HepG2 (cell line): Measurements from ENCODE around the gene PTMA. TPM values are rescaled to one million over a fixed set of nuclear protein-coding genes. Genes with fewer than 3 reads are reported as not detected.

Experiments used
- AHR ChIP-seq: IDR thresholded peaks from 2 replicates; pipeline ENCODE4 v1.6.1; 2018; ENCODE audit warnings: missing genetic modification reagents, missing compliant biosample characterization
- CENPBD1 ChIP-seq: sonication (generic); formaldehyde crosslinking; IDR thresholded peaks from 2 replicates; pipeline ENCODE4 v1.8.0; 2022; ENCODE audit warnings: missing genetic modification reagents, low read depth, mild to moderate bottlenecking, borderline replicate concordance
- EED ChIP-seq: sonication (generic); formaldehyde crosslinking; IDR thresholded peaks from 2 replicates; pipeline ENCODE4 v1.5.0; 2020; ENCODE audit warnings: mild to moderate bottlenecking, missing genetic modification reagents
- FOXK2 ChIP-seq: fragments of 450-650 bp; IDR thresholded peaks from 2 replicates; pipeline ENCODE4 v1.6.1; 2016
- HMG20B ChIP-seq: conservative IDR thresholded peaks from 2 replicates; pipeline ENCODE4 v1.6.1; 2016; ENCODE audit warnings: missing genetic modification reagents, missing compliant biosample characterization
- HOMEZ ChIP-seq: IDR thresholded peaks from 2 replicates; pipeline ENCODE4 v1.6.1; 2016; ENCODE audit warnings: low read depth
- HOXA3 ChIP-seq: sonication (generic); formaldehyde crosslinking; IDR thresholded peaks from 2 replicates; pipeline ENCODE4 v1.5.0; 2020; ENCODE audit warnings: missing genetic modification reagents
- KDM3A ChIP-seq: IDR thresholded peaks from 2 replicates; pipeline ENCODE4 v1.6.1; 2018; ENCODE audit warnings: low read depth, missing compliant biosample characterization
- MIER3 ChIP-seq: IDR thresholded peaks from 2 replicates; pipeline ENCODE4 v1.6.1; 2016; ENCODE audit warnings: missing compliant biosample characterization, borderline replicate concordance
- NRL ChIP-seq: sonication (generic); formaldehyde crosslinking; IDR thresholded peaks from 2 replicates; pipeline ENCODE4 v1.5.0; 2020; ENCODE audit warnings: missing genetic modification reagents, mild to moderate bottlenecking, moderate library complexity, borderline replicate concordance
- PHF20 ChIP-seq: sonication (generic); formaldehyde crosslinking; IDR thresholded peaks from 2 replicates; pipeline ENCODE4 v1.5.0; 2020; ENCODE audit warnings: mild to moderate bottlenecking, missing genetic modification reagents
- RBM22 ChIP-seq: fragments of 200-400 bp; formaldehyde crosslinking; optimal IDR thresholded peaks from 2 replicates; pipeline ENCODE3; 2017; ENCODE audit warnings: mild to moderate bottlenecking, low read length, moderate library complexity
- REL ChIP-seq: sonication (generic); formaldehyde crosslinking; conservative IDR thresholded peaks from 2 replicates; pipeline ENCODE4 v1.8.0; 2022; ENCODE audit warnings: mild to moderate bottlenecking, missing genetic modification reagents, moderate library complexity
- RFX1 ChIP-seq: fragments of 450-650 bp; IDR thresholded peaks from 2 replicates; pipeline ENCODE4 v1.6.1; 2017
- TAF1 ChIP-seq: sonication (generic); formaldehyde crosslinking; IDR thresholded peaks from 2 replicates; pipeline ENCODE4 v1.4.0; 2020; ENCODE audit warnings: missing genetic modification reagents
- TEAD3 ChIP-seq: optimal IDR thresholded peaks from 2 replicates; pipeline ENCODE3; 2016; ENCODE audit warnings: borderline replicate concordance
- TRAFD1 ChIP-seq: sonication (generic); formaldehyde crosslinking; IDR thresholded peaks from 2 replicates; pipeline ENCODE4 v1.5.1; 2020; ENCODE audit warnings: missing genetic modification reagents, mild to moderate bottlenecking, borderline replicate concordance
- ZBTB8A ChIP-seq: sonication (generic); formaldehyde crosslinking; IDR thresholded peaks from 2 replicates; pipeline ENCODE4 v1.4.0; 2020; ENCODE audit warnings: mild to moderate bottlenecking, low read depth, missing genetic modification reagents, borderline replicate concordance
- ZMAT5 ChIP-seq: sonication (generic); formaldehyde crosslinking; IDR thresholded peaks from 2 replicates; pipeline ENCODE4 v1.5.0; 2020; ENCODE audit warnings: mild to moderate bottlenecking, low read depth, missing genetic modification reagents, borderline replicate concordance
- ZMYM3 ChIP-seq: sonication (generic); formaldehyde crosslinking; IDR thresholded peaks from 2 replicates; pipeline ENCODE4 v1.5.1; 2020; ENCODE audit warnings: mild to moderate bottlenecking, missing genetic modification reagents
- ZNF44 ChIP-seq: sonication (generic); formaldehyde crosslinking; IDR thresholded peaks from 2 replicates; pipeline ENCODE4 v1.5.1; 2020; ENCODE audit warnings: mild to moderate bottlenecking, missing genetic modification reagents
- ZNF552 ChIP-seq: sonication (generic); formaldehyde crosslinking; IDR thresholded peaks from 2 replicates; pipeline ENCODE4 v1.9.0; 2022; ENCODE audit warnings: missing genetic modification reagents, mild to moderate bottlenecking, borderline replicate concordance
- ZNF580 ChIP-seq: IDR thresholded peaks from 2 replicates; pipeline ENCODE4 v1.6.1; 2016; ENCODE audit warnings: low read depth, borderline replicate concordance
- ZNF644 ChIP-seq: IDR thresholded peaks from 2 replicates; pipeline ENCODE4 v1.6.1; 2016; ENCODE audit warnings: low read depth
- ZSCAN22 ChIP-seq: sonication (generic); formaldehyde crosslinking; IDR thresholded peaks from 2 replicates; pipeline ENCODE4 v1.4.0; 2020; ENCODE audit warnings: mild to moderate bottlenecking, missing genetic modification reagents
- ZSCAN29 ChIP-seq: sonication (generic); formaldehyde crosslinking; conservative IDR thresholded peaks from 2 replicates; pipeline ENCODE4 v1.4.0; 2020; ENCODE audit warnings: mild to moderate bottlenecking, missing genetic modification reagents
- polyA plus RNA-seq, 8 experiments: library from polyadenylated mRNA; depleted of rRNA in 3 of 8; stranded (reverse) in 7 of 8; unstranded in 1 of 8; fragments of >200 nt; fragmentation: Illumina TruSeq in 4 of 8; extraction: Trizol in 4 of 8; gene quantifications; 2 replicates each; pipeline versions ENCODE4 v1.2.1 to v1.2.3, GENCODE V29; 2011 to 2016; ENCODE audit warnings: low read depth in 4 of 8, missing spikeins in 1 of 8, mixed read lengths in 1 of 8; ENCODE audit not compliant: insufficient read depth in 1 of 8
- total RNA-seq, 5 experiments: library from RNA; depleted of rRNA; stranded (reverse); fragments of >200 nt; fragmentation: Illumina TruSeq; extraction: Trizol; gene quantifications; 2 replicates each; pipeline ENCODE4 v1.2.3, GENCODE V29; 2016; ENCODE audit warnings: low read depth in 1 of 5

The PTMA gene
- total and polyA plus RNA-seq, 2 of the 13 experiments (the other 11 are each of a cell fraction or from before 2014, with no cell fraction given) = 190 to 1,086 TPM

GRCh38 chr2:231685349-231686191 is 22.8 kb upstream of the PTMA start (continued):
- TF ChIP-seq TRAFD1 (CRISPR knock-in tag) = no peak
- TF ChIP-seq ZMAT5 = no peak
- TF ChIP-seq ZSCAN22 (CRISPR knock-in tag) = no peak
- TF ChIP-seq ZMYM3 (CRISPR knock-in tag) = peak; percentile 71
- no peak for TF ChIP-seq ZNF644 (CRISPR knock-in tag)
- TF ChIP-seq ZBTB8A (CRISPR knock-in tag) = no peak
- TF ChIP-seq RFX1 = no peak
- TF ChIP-seq ZNF44 (CRISPR knock-in tag) = no peak
- peak; percentile 34; the same call in 1 of the 2 replicates for TF ChIP-seq HOMEZ (CRISPR knock-in tag)
- TF ChIP-seq RBM22 = no peak
- no peak for TF ChIP-seq CENPBD1 (CRISPR knock-in tag)
- TF ChIP-seq ZSCAN29 (CRISPR knock-in tag) = no peak
- TF ChIP-seq ZNF580 (CRISPR knock-in tag) = 0 out of 2 replicates have a peak, but pooled peaks have one; percentile 34
- TF ChIP-seq MIER3 (CRISPR knock-in tag) = no peak
- 0 out of 2 replicates have a peak, but pooled peaks have one; percentile 22 for TF ChIP-seq AHR (CRISPR knock-in tag)
- peak; percentile 40; the same call in 1 of the 2 replicates for TF ChIP-seq ZNF552 (CRISPR knock-in tag)
- peak; percentile 42; the same call in 1 of the 2 replicates for TF ChIP-seq TAF1 (CRISPR knock-in tag)
- TF ChIP-seq REL (CRISPR knock-in tag) = no peak
- no peak for TF ChIP-seq HMG20B (CRISPR knock-in tag)
- peak; percentile 54; the same call in 1 of the 2 replicates for TF ChIP-seq NRL
- TF ChIP-seq HOXA3 = peak; percentile 22; the same call in 1 of the 2 replicates
- TF ChIP-seq EED (CRISPR knock-in tag) = peak; percentile 73; the same call in 1 of the 2 replicates
- no peak; the same call in 1 of the 2 replicates for TF ChIP-seq PHF20
- TF ChIP-seq FOXK2 = no peak
- peak; percentile 87 for TF ChIP-seq TEAD3 (CRISPR knock-in tag)
- TF ChIP-seq KDM3A = 0 out of 2 replicates have a peak, but pooled peaks have one; percentile 11
